DOHH2 (cell line): ENCODE data around the gene MYH11.

Source experiments
- EZH2phosphoT487 ChIP-seq: fragments of 200-600 bp; sonication (generic); IDR thresholded peaks from 2 replicates; pipeline ENCODE4 v1.6.1; 2017; ENCODE audit warnings: borderline replicate concordance, mild to moderate bottlenecking, antibody characterized with exemption, low read length, moderate library complexity, mixed read lengths
- TF ChIP-seq, protein P1 (sequence below): fragments of 200-600 bp; sonication (generic); IDR thresholded peaks from one replicate; pipeline ENCODE4 v1.5.1; 2014; ENCODE audit warnings: antibody characterized with exemption, mild to moderate bottlenecking, low read depth, low read length; ENCODE audit not compliant: poor library complexity, severe bottlenecking

DNA sequence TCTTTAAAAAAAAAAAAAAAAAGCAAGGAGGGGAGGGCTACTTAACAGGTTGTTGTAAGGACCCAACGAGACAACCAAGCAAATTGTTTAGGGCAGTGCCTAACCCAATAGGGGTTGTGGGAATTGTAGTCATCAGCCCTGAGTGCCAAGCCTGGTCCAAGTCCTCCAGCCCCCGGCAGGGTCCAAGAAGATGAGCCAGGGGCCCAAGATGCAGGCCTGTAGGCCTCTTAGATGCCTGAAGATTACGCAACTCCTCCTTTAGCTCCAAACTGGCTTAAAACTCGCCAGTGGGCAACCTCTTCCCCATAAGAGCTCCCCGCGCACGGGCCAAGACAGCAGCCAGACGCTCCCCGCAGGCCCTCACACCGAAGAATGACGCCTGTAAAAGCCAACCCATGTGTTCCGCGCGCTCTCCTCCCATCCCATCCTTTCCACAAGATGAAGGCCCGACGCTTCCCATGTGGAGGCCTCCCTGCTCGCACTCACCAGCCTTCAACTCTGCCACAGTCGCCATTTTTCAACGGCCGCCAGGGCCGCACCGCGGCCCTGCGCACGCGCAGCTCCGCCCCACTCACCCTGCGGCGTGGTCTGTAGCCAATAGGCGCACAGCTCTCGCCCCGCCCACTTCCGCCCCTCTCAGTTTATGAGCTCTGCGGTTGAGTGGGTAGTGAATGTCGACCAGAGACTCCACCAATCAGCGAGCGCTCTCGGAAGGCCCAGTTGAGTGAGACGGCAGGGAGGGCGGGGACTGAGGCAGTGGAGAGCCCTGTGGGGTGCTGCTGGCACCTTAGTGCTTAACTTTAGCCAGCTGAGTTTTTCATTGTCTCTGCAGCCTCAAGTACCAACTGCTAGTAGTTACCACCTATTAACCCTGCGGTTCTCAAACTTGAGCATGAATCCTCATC lies 31.5 kb upstream of the MYH11 start, which contains the start of gene CEP20:
- TF ChIP-seq, protein P1, sequence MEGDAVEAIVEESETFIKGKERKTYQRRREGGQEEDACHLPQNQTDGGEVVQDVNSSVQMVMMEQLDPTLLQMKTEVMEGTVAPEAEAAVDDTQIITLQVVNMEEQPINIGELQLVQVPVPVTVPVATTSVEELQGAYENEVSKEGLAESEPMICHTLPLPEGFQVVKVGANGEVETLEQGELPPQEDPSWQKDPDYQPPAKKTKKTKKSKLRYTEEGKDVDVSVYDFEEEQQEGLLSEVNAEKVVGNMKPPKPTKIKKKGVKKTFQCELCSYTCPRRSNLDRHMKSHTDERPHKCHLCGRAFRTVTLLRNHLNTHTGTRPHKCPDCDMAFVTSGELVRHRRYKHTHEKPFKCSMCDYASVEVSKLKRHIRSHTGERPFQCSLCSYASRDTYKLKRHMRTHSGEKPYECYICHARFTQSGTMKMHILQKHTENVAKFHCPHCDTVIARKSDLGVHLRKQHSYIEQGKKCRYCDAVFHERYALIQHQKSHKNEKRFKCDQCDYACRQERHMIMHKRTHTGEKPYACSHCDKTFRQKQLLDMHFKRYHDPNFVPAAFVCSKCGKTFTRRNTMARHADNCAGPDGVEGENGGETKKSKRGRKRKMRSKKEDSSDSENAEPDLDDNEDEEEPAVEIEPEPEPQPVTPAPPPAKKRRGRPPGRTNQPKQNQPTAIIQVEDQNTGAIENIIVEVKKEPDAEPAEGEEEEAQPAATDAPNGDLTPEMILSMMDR: no peak
- TF ChIP-seq EZH2phosphoT487: no peak
